A673 (cell line): Measurements from ENCODE around the gene PPP2R5E. TPM values are rescaled to one million over a fixed set of nuclear protein-coding genes. Genes with fewer than 3 reads are reported as not detected.

Experiments
- BruUV-seq: library from RNA; stranded (reverse); fragments of 400-500 nt; replicated peaks from 2 replicates; lab custom pipeline; 2021; lab: Mats Ljungman, UMichigan
- CTCF ChIA-PET: fragments of 300-600 bp; sonication (Branson Sonifier 250); formaldehyde crosslinking; loops from one replicate; lab custom pipeline; 2022; ENCODE audit warnings: antibody characterized with exemption; lab: Charles Lee
- POLR2A ChIA-PET: fragments of 300-600 bp; sonication (Branson Sonifier 250); formaldehyde crosslinking; loops from one replicate; lab custom pipeline; 2022; ENCODE audit warnings: antibody characterized with exemption; ENCODE audit not compliant: low non-redundant PET; lab: Charles Lee
- DNase-seq: peaks from one replicate; pipeline ENCODE4 v3.0.0-alpha.2; 2015; ENCODE audit warnings: low spot score
- H3K27ac ChIP-seq: fragments of 200-600 bp; sonication (generic); 2 replicates; pipeline ENCODE4 v1.5.1; 2016; ENCODE audit warnings: mixed run types, low read depth, mild to moderate bottlenecking, mixed read lengths, antibody characterized with exemption, low read length; ENCODE audit not compliant: poor library complexity, severe bottlenecking
- H3K27me3 ChIP-seq: fragments of 200-600 bp; sonication (generic); replicated peaks from 2 replicates; pipeline ENCODE4 v1.6.1; 2017; ENCODE audit warnings: mixed run types, low read depth, mild to moderate bottlenecking, mixed read lengths, antibody characterized with exemption, low read length; ENCODE audit not compliant: insufficient read depth, poor library complexity
- H3K36me3 ChIP-seq: fragments of 200-600 bp; sonication (generic); 2 replicates; pipeline ENCODE4 v1.6.1; 2016; ENCODE audit warnings: mixed run types, mild to moderate bottlenecking, mixed read lengths, antibody characterized with exemption, low read length; ENCODE audit not compliant: insufficient read depth, poor library complexity, severe bottlenecking
- H3K4me1 ChIP-seq: fragments of 200-600 bp; sonication (generic); 2 replicates; pipeline ENCODE4 v1.6.1; 2017; ENCODE audit warnings: mixed run types, mild to moderate bottlenecking, mixed read lengths, antibody characterized with exemption, low read length; ENCODE audit not compliant: insufficient read depth, poor library complexity, severe bottlenecking
- H3K4me3 ChIP-seq: fragments of 200-600 bp; sonication (generic); 2 replicates; pipeline ENCODE4 v1.5.1; 2016; ENCODE audit warnings: low read depth, mixed run types, mild to moderate bottlenecking, mixed read lengths, low read length; ENCODE audit not compliant: poor library complexity, severe bottlenecking
- H3K9me3 ChIP-seq: fragments of 200-600 bp; sonication (generic); 2 replicates; pipeline ENCODE4 v1.6.1; 2016; ENCODE audit warnings: mixed run types, low read depth, mild to moderate bottlenecking, mixed read lengths, antibody characterized with exemption, low read length; ENCODE audit not compliant: poor library complexity, severe bottlenecking
- EZH2 ChIP-seq: fragments of 200-600 bp; sonication (generic); IDR thresholded peaks from 2 replicates; pipeline ENCODE4 v1.6.1; 2017; ENCODE audit warnings: borderline replicate concordance, low read depth, mild to moderate bottlenecking, mixed read lengths, antibody characterized with exemption, low read length; ENCODE audit not compliant: poor library complexity, severe bottlenecking
- intact Hi-C: fragments of 100-400 bp; cut with micrococcal nuclease; formaldehyde crosslinking; loops from one replicate; pipeline ENCODE4 v1.10.0; 2022; ENCODE audit not compliant: unreplicated experiment
- total RNA-seq: library from RNA; stranded (reverse); gene quantifications from 2 replicates; pipeline ENCODE4 v1.2.3, GENCODE V29; 2021
- TF ChIP-seq, protein P1 (sequence below): fragments of 300-800, 200-600 bp; sonication (generic); conservative IDR thresholded peaks from 2 replicates; pipeline ENCODE4 v1.5.1; 2017; ENCODE audit warnings: low read depth, mild to moderate bottlenecking, antibody characterized with exemption, low read length, moderate library complexity, mixed read lengths

Gene PPP2R5E
- total RNA-seq, 1 experiment from 2014 or later = 66.0 TPM

DNA sequence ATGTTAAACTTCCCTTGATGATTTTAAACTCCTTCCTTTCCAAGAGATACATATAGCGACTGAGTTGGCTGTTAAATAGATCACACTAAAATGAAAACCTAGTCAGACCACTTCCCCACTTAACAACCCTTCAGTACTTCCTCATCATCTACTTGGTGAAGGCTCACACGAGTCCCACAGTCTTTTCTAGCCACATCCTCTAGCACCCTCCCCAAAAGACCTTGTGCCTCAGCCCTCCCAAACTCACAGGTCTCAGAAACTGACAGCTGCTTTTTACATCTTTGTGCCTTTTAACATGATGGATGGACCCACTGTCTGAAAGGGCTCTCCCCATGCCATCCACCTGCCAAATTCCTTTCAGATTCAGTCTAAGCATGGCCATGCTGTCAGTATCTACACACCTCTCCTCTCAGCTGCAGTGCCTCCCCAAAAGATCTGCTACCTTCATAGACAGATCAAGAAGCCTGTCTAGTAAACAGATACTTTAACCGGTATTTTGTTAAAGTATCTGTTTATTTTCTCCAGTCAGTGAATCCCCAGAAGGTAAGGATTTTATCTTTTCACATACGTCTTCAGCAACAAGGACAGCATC, 159.3 kb downstream of the PPP2R5E start:
- TF ChIP-seq, protein P1, sequence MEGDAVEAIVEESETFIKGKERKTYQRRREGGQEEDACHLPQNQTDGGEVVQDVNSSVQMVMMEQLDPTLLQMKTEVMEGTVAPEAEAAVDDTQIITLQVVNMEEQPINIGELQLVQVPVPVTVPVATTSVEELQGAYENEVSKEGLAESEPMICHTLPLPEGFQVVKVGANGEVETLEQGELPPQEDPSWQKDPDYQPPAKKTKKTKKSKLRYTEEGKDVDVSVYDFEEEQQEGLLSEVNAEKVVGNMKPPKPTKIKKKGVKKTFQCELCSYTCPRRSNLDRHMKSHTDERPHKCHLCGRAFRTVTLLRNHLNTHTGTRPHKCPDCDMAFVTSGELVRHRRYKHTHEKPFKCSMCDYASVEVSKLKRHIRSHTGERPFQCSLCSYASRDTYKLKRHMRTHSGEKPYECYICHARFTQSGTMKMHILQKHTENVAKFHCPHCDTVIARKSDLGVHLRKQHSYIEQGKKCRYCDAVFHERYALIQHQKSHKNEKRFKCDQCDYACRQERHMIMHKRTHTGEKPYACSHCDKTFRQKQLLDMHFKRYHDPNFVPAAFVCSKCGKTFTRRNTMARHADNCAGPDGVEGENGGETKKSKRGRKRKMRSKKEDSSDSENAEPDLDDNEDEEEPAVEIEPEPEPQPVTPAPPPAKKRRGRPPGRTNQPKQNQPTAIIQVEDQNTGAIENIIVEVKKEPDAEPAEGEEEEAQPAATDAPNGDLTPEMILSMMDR = no peak
- TF ChIP-seq EZH2 = no peak
- Histone ChIP-seq H3K27ac (no peak overlapping the region), H3K27me3 (no peaks in the 10 kb centered on the region), H3K36me3 (peaks cover 29% of the 10 kb centered on the region), H3K4me3 (no peak overlapping the region), H3K4me1 (no peaks in the 10 kb centered on the region), H3K9me3 (no peaks in the 10 kb centered on the region)
- POLR2A ChIA-PET = no interaction called here
- intact Hi-C loops = loop anchor here (10.0 kb wide), 2 partner anchors 391 to 911 kb away; partner anchors contain the start of gene ESR2
- DNase-seq = no peak
- CTCF ChIA-PET = no interaction called here
- BruUV-seq = no TSS peak

DNA sequence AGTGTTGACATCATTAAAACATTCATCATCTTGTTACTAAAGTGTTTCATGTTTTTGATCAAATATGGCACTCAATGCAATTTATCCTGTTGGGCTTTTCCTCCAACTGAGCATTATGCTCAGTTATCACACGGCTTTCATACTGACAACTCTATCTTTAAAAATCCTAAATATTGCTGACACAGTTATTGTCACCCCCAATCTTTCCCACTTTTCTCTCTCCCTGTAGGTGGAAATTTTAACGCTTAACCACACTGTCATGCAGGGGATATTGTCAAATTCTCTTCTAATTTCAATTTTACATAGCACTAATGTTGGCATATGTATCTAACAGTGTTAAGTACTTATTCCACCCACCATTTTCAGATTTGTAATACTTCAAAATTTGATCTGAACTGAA, 164.7 kb downstream of the PPP2R5E start:
- TF ChIP-seq EZH2 = no peak
- TF ChIP-seq, protein P1 = no peak
- intact Hi-C loops = loop anchor here (10.0 kb wide), 2 partner anchors 204 to 1214 kb away; no protein-coding TSS in a partner anchor
- H3K4me3 ChIP-seq = no peak overlapping the region
- no peak overlapping the region for H3K27ac ChIP-seq
- H3K36me3 ChIP-seq = peaks cover 21% of the 10 kb centered on the region
- H3K9me3 ChIP-seq = no peaks in the 10 kb centered on the region
- ChIA-PET POLR2A (no interaction called here), CTCF (no interaction called here)
- H3K4me1 ChIP-seq = no peaks in the 10 kb centered on the region
- BruUV-seq = no TSS peak
- DNase-seq = no peak
- H3K27me3 ChIP-seq = no peaks in the 10 kb centered on the region

DNA sequence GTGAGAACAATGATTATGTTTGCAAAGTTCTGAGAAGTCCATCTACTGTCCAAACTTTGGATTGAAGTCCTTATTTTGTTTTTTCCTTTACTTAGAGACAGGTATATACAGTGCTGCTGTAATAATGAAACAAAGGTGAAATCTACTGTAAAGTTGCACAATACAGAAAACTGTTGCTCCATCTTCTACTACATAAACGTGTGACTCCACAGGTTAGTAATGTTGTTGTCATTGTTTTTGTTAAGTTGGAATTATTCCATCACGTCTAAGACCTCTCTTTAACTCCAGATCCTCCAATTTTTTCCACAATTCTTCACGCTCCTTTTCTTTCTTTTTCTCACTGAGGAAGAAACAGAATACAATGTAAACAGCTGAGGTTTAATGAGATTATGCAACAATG, 167.4 kb downstream of the PPP2R5E start:
- Histone ChIP-seq H3K27me3 (no peaks in the 10 kb centered on the region), H3K4me3 (no peak overlapping the region), H3K27ac (no peak overlapping the region), H3K9me3 (no peaks in the 10 kb centered on the region), H3K36me3 (peaks cover 4% of the 10 kb centered on the region), H3K4me1 (no peaks in the 10 kb centered on the region)
- intact Hi-C loops = loop anchor here (10.0 kb wide), 2 partner anchors 201 to 1211 kb away; no protein-coding TSS in a partner anchor
- POLR2A ChIA-PET = no interaction called here
- TF ChIP-seq, protein P1 = no peak
- TF ChIP-seq EZH2 = no peak
- no peak for DNase-seq
- no TSS peak for BruUV-seq
- CTCF ChIA-PET = no interaction called here
